HEK293T (cell line): ENCODE measurements around the gene DLEC1.
"Not testable (repeated sequence)": the region's sequence is repeated elsewhere in the genome, so short reads cannot be mapped to it uniquely, and the experiment has no call there.

ENCODE experiments used
- CTCF ChIA-PET: fragments of 350-600 bp; formaldehyde crosslinking; extraction: SDS; loops from one replicate; lab custom pipeline; 2021; ENCODE audit warnings: antibody characterized with exemption, inconsistent platforms; lab: Yijun Ruan, JAX
- POLR2A ChIA-PET: fragments of 350-600 bp; formaldehyde crosslinking; extraction: SDS; loops from one replicate; lab custom pipeline; 2020; ENCODE audit warnings: antibody characterized with exemption, inconsistent platforms; lab: Yijun Ruan, JAX
- DNase-seq: peaks from one replicate; pipeline ENCODE4 v3.0.0; 2012; ENCODE audit warnings: mixed read lengths; ENCODE audit errors: extremely low spot score
- ARNT ChIP-seq: fragments of 450-650 bp; IDR thresholded peaks from 2 replicates; pipeline ENCODE4 v1.6.1; 2017; ENCODE audit warnings: mild to moderate bottlenecking
- BHLHE40 ChIP-seq: fragments of 450-650 bp; IDR thresholded peaks from 2 replicates; pipeline ENCODE4 v1.6.1; 2016; ENCODE audit warnings: mild to moderate bottlenecking, moderate library complexity, borderline replicate concordance
- CTBP1 ChIP-seq: fragments of 450-650 bp; IDR thresholded peaks from 2 replicates; pipeline ENCODE4 v1.6.1; 2016; ENCODE audit warnings: borderline replicate concordance
- ELF4 ChIP-seq: fragments of 450-650 bp; IDR thresholded peaks from 2 replicates; pipeline ENCODE4 v1.6.1; 2017; ENCODE audit warnings: antibody characterized with exemption
- FOXA1 ChIP-seq: fragments of 450-650 bp; IDR thresholded peaks from 2 replicates; pipeline ENCODE4 v1.6.1; 2016; ENCODE audit warnings: mild to moderate bottlenecking
- FOXK2 ChIP-seq: fragments of 450-650 bp; IDR thresholded peaks from 2 replicates; pipeline ENCODE4 v1.6.1; 2016; ENCODE audit warnings: mild to moderate bottlenecking
- FOXM1 ChIP-seq: fragments of 450-650 bp; IDR thresholded peaks from 2 replicates; pipeline ENCODE4 v1.6.1; 2017; ENCODE audit warnings: mild to moderate bottlenecking, borderline replicate concordance
- HDGF ChIP-seq: fragments of 450-650 bp; IDR thresholded peaks from 2 replicates; pipeline ENCODE4 v1.6.1; 2017; ENCODE audit warnings: antibody characterized with exemption, borderline replicate concordance
- L3MBTL2 ChIP-seq: fragments of 450-650 bp; conservative IDR thresholded peaks from 2 replicates; pipeline ENCODE4 v1.6.1; 2016; ENCODE audit warnings: mild to moderate bottlenecking
- LEF1 ChIP-seq: fragments of 450-650 bp; IDR thresholded peaks from 2 replicates; pipeline ENCODE4 v1.6.1; 2017; ENCODE audit warnings: mild to moderate bottlenecking, borderline replicate concordance
- NFRKB ChIP-seq: fragments of 450-650 bp; IDR thresholded peaks from 2 replicates; pipeline ENCODE4 v1.6.1; 2016; ENCODE audit warnings: mild to moderate bottlenecking, moderate library complexity
- SP1 ChIP-seq: fragments of 450-650 bp; IDR thresholded peaks from 2 replicates; pipeline ENCODE4 v1.6.1; 2017
- SUZ12 ChIP-seq: fragments of 450-650 bp; IDR thresholded peaks from 2 replicates; pipeline ENCODE4 v1.6.1; 2016; ENCODE audit warnings: mild to moderate bottlenecking
- TARDBP ChIP-seq: fragments of 450-650 bp; IDR thresholded peaks from 2 replicates; pipeline ENCODE4 v1.6.1; 2016
- ZNF384 ChIP-seq: fragments of 450-650 bp; IDR thresholded peaks from 2 replicates; pipeline ENCODE4 v1.6.1; 2016
- TF ChIP-seq, protein P1 (sequence below): fragments of 450-650 bp; IDR thresholded peaks from 2 replicates; pipeline ENCODE4 v1.6.1; 2016

The DLEC1 gene

DNA sequence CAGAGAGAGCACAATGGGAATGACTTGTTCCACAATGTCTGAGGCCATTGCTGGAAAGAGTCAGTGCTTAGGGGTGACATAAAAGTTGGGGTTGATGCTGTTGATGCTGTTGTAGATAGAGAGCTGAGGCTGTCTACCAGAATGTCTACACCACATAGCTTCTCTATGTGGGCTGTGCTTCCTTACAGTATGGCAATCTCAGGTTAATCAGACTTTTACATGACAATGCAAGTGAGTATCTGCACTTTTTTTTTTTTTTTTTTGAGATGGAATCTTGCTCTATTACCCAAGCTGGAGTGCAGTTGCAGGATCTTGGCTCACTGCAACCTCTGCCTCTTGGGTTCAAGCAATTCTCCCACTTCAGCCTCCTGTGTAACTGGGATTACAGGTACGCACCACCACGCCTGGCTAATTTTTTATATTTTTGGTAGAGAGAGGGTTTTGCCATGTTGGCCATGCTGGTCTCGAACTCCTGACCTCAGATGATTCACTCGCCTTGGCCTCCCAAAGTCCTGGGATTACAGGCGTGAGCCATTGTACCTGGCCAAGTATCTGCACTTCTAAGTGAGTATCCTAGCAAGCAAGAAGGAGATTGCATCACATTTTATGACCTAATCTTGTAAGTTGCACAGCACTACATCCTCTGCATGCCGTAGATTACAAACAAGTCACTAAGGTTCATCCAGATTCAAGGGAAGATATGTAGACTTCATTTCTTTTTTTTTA lies 28.7 kb downstream of the DLEC1 start:
- ChIA-PET CTCF (interaction anchor here (0.6 kb wide), 1 partner anchor 93 kb away, joined by 8 read pairs; no protein-coding TSS in a partner anchor), POLR2A (no interaction called here)
- TF ChIP-seq CTBP1 = no peak
- no peak for TF ChIP-seq ARNT
- no peak for TF ChIP-seq ZNF384
- TF ChIP-seq, protein P1, sequence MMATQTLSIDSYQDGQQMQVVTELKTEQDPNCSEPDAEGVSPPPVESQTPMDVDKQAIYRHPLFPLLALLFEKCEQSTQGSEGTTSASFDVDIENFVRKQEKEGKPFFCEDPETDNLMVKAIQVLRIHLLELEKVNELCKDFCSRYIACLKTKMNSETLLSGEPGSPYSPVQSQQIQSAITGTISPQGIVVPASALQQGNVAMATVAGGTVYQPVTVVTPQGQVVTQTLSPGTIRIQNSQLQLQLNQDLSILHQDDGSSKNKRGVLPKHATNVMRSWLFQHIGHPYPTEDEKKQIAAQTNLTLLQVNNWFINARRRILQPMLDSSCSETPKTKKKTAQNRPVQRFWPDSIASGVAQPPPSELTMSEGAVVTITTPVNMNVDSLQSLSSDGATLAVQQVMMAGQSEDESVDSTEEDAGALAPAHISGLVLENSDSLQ = no peak
- no peak for DNase-seq

DNA sequence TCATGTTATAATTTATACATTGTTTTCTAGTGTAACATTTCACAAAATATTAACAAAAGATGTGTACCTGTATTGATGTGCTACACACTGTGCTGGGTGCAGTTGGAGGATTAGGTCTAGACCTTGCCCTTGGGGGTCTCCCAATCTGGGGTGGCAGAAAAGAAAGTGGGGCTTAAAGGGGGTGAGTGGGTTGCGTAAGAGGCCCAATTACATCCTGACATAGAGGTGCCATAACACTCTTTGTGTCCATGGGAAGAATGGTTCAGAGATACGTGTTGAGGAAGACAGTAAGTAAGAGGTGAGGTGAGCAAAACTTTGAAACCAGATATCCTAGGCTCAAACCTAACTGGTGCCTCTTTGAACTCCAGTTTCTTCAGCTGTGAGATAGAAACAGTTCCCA lies 31.0 kb downstream of the DLEC1 start:
- no peak for DNase-seq
- ChIA-PET CTCF (no interaction called here), POLR2A (no interaction called here)
- TF ChIP-seq L3MBTL2 (no peak), LEF1 (no peak), TARDBP (no peak), SUZ12 (no peak), SP1 (no peak), FOXK2 (no peak), ARNT (no peak), ZNF384 (no peak), ELF4 (no peak), HDGF (no peak), BHLHE40 (no peak), FOXM1 (no peak), FOXA1 (no peak), CTBP1 (no peak), NFRKB (no peak)
- TF ChIP-seq, protein P1 = no peak

DNA sequence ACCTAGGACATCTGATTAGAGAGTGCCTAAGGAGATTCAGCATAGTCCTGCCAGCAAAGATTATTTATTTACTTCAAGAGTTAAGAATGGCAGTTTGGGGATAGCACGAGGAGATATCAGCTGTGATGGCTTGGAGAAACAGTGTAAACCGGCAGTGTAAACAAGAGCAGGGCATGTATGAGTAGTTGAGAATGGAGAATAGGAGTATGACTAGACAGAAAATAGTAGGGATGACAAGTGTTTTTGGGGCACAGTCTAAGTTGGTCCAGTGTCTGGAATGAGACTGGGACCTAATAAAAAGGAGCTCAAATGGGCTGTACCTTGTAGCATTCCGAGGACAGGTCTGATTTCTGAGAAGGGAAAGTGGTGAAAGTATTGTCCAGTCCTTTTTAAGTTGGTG lies 38.1 kb downstream of the DLEC1 start:
- POLR2A ChIA-PET, DNase-seq, CTCF ChIA-PET: not testable (repeated sequence)

DNA sequence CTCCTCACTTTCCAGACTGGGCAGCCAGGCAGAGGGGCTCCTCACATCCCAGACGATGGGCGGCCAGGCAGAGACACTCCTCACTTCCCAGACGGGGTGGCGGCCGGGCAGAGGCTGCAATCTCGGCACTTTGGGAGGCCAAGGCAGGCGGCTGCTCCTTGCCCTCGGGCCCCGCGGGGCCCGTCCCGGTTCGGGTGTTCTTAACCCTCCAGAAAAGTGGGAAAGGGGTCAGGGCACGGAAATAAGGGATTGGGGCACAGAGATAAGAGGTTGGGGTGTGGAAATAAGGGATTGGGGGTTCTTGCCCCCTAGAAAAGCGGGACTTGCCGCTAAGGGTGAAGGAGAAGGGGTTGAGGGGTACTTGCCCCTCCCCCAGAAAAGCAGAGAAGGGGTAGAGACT lies 43.3 kb downstream of the DLEC1 start:
- DNase-seq, CTCF ChIA-PET, POLR2A ChIA-PET: not testable (repeated sequence)

DNA sequence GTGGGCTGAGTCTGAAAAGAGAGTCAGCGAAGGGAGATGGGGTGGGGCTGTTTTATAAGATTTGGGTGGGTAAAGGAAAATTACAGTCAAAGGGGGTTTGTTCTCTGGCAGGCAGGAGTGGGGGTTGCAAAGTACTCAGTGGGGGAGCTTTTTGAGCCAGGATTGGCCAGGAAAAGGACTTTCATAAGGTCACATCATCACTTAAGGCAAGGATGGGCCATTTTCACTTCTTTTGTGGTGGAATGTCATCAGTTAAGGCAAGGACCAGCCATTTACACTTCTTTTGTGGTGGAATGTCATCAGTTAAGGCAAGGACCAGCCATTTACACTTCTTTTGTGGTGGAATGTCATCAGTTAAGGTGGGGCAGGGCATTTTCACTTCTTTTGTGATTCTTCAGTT lies 44.2 kb downstream of the DLEC1 start:
- CTCF ChIA-PET, DNase-seq, POLR2A ChIA-PET: not testable (repeated sequence)

DNA sequence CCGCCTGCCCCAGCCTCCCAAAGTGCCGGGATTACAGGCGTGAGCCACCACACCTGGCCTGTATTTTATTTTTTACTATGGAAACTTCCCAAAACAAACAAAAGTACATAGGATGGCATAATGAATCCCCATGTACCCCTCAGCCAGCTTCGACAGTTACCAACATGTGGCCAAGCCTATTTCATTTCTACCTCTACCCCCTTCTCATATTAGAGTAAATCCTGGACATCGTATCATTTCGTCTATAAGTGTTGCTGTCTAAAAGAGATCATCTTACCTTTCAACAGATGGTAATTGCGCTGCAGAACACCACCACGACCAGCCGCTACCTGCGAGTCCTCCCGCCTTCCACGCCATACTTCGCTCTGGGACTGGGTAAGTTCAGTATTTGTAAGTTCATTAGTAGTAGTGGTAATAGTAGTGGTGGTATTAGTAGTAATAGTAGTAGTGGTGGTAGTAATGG lies 44.9 kb downstream of the DLEC1 start:
- no peak for TF ChIP-seq HDGF
- no peak for TF ChIP-seq SP1
- no peak for TF ChIP-seq ZNF384
- no peak for TF ChIP-seq ELF4
- no peak for TF ChIP-seq NFRKB
- no peak for TF ChIP-seq L3MBTL2
- no peak for TF ChIP-seq FOXM1
- TF ChIP-seq FOXK2 = no peak
- no peak for TF ChIP-seq FOXA1
- TF ChIP-seq, protein P1 = no peak
- ChIA-PET POLR2A (no interaction called here), CTCF (no interaction called here)
- no peak for DNase-seq

DNA sequence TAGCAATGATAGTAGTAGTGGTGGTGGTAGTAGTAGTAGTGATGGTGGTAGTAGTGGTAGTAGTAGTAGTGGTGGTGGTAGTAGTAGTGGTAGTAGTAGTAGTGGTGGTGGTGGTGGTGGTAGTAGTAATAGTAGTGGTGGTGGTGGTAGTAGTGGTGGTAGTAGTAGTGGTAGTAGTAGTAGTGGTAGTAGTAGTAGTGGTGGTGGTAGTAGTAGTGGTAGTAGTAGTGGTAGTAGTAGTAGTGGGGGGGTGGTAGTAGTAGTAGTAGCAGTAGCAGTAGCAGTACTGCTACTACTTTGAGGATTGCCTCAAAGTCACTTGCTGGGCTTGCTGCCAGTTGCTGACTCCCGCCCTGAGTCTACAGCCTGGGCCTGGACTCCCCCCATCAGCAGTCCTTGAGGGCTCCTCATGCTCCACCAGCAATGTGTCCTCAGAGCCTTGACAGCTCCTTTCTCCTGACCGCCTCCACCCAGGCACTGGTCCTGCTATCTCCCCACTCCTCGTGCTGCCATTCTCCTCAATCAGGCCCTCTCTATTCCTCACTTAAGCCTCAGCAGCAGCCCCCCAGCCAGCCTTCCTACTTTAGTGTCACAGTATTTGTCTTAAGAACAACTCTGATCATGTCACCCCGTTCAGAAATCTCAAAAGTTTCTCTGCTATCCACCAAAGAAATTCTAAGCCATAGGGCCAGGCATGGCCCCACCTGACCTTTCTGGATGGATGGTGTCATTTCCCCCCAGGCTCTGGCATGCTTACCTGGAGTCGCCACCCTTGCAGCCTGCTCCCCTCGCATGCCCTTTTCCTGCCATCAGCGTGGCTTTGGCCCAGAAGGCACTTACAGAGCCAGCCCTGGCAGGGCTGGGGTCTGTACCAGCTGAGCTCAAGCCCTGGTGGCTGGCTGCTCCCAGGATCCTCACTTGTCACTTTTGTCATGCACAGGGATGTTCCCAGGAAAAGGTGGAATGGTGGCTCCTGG lies 45.6 kb downstream of the DLEC1 start:
- peak; percentile 41 for DNase-seq
- TF ChIP-seq FOXM1 (no peak), FOXK2 (no peak), SP1 (no peak), L3MBTL2 (no peak), HDGF (no peak), NFRKB (no peak), TARDBP (no peak), CTBP1 (no peak), ARNT (no peak), FOXA1 (no peak)
- ChIA-PET CTCF (no interaction called here), POLR2A (no interaction called here)
